ENCODE measurements around the gene PIP5K1B. TPM values are rescaled to one million over a fixed set of nuclear protein-coding genes. Genes with fewer than 3 reads are reported as not detected.

Gene PIP5K1B
- total and polyA plus RNA-seq, 2 of the 13 experiments (the other 11 are each of a cell fraction or from before 2014, with no cell fraction given) = 15.8 to 17.5 TPM

- TF ChIP-seq ZNF407 (CRISPR knock-in tag; IDR thresholded peaks at IDR 0.05; ENCODE audit: not compliant biosample characterization) (no peak), ZSCAN5A (CRISPR knock-in tag; IDR thresholded peaks at IDR 0.05; ENCODE audit: borderline replicate concordance) (no peak), ZNF891 (CRISPR knock-in tag; IDR thresholded peaks at IDR 0.05) (no peak), TBX3 (IDR thresholded peaks at IDR 0.05; ENCODE audit: borderline replicate concordance) (peak; percentile 21; the same call in 1 of the 2 replicates), ZBTB46 (CRISPR knock-in tag; IDR thresholded peaks at IDR 0.05; ENCODE audit: borderline replicate concordance) (no peak), SALL1 (CRISPR knock-in tag; IDR thresholded peaks at IDR 0.05) (no peak; the same call in 1 of the 2 replicates), ARID3A (IDR thresholded peaks at IDR 0.05; ENCODE audit: low read depth, low read length) (peak; percentile 68; the same call in 1 of the 2 replicates), RARA (CRISPR knock-in tag; IDR thresholded peaks at IDR 0.05) (peak; percentile 36; the same call in 1 of the 2 replicates), BCL6 (CRISPR knock-in tag; IDR thresholded peaks at IDR 0.05) (peak; percentile 37; the same call in 1 of the 2 replicates), BHLHE40 (IDR thresholded peaks at IDR 0.05; ENCODE audit: low read length) (no peak), SOX5 (CRISPR knock-in tag; IDR thresholded peaks at IDR 0.05; ENCODE audit: borderline replicate concordance) (peak; percentile 70; the same call in 1 of the 2 replicates), HMG20A (CRISPR knock-in tag; IDR thresholded peaks at IDR 0.05; ENCODE audit: borderline replicate concordance) (peak; percentile 48; the same call in 1 of the 2 replicates), GATA4 (IDR thresholded peaks at IDR 0.05; ENCODE audit: borderline replicate concordance, low read depth) (no peak), GATAD2A (CRISPR knock-in tag; IDR thresholded peaks at IDR 0.05) (peak; percentile 67), FOXO1 (CRISPR knock-in tag; IDR thresholded peaks at IDR 0.05) (peak; percentile 20; the same call in 1 of the 2 replicates), JUN (CRISPR knock-in tag; IDR thresholded peaks at IDR 0.05) (no peak), ZNF143 (CRISPR knock-in tag; IDR thresholded peaks at IDR 0.05) (no peak), ZNF841 (CRISPR knock-in tag; IDR thresholded peaks at IDR 0.05; ENCODE audit: borderline replicate concordance) (no peak), MED1 (CRISPR knock-in tag; IDR thresholded peaks at IDR 0.05) (no peak)
Observed at GRCh38 chr9:68685213-68685612, 19.8 kb upstream of the PIP5K1B start (continued).
